ENCODE measurements around the gene CHD6. TPM values are rescaled to one million over a fixed set of nuclear protein-coding genes. Genes with fewer than 3 reads are reported as not detected.

Gene CHD6
- total RNA-seq, 1 experiment from 2014 or later, result 26.6 TPM

DNA sequence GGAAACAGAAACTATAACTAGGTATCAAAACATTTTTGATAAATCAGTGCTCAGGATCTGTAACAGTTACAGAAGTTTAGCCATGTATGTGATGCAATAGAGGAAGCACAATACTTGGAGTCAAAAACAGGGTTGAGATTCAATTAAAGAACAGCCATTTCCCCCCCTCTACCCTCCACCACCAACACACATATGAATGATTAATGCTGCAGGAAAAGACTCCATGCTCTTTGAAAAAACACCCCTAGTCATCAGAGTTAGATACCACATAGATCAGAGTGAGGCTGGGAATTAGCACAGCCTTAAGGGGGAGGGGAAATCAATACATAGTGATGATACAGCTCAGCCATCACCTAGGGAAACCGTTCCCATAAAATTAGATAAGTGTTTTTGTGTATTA, 142.7 kb downstream of the CHD6 start:
- RAD21 ChIA-PET (ENCODE audit: low non-redundant PET in 1 of 2, low total read pairs in 2 of 2, uncharacterized antibody in 2 of 2, unreplicated experiment in 2 of 2), result no interaction called here
- BruUV-seq (replicated peaks), result no TSS peak
- Histone ChIP-seq H3K4me3 (replicated peaks in 1 of 2; ENCODE audit: low read depth in 1 of 2, low read length in 2 of 2) (no peak overlapping the region), H3K27me3 (ENCODE audit: insufficient read depth, low read length) (no peaks in the 10 kb centered on the region), H3K9me2 (ENCODE audit: insufficient read depth) (no peaks in the 10 kb centered on the region), H3K4me2 (ENCODE audit: low read length) (no peak overlapping the region), H3K27ac (ENCODE audit: low read depth, low read length) (no peak overlapping the region), H3K36me3 (ENCODE audit: control insufficient read depth in 1 of 2, insufficient read depth in 2 of 2, low read length in 2 of 2) (no peaks in the 10 kb centered on the region; a peak in 1 of 4 replicates), H3K4me1 (ENCODE audit: control insufficient read depth in 1 of 2, insufficient read depth in 2 of 2, low read length in 2 of 2) (no peaks in the 10 kb centered on the region), H2AFZ (ENCODE audit: low read depth, low read length, poor library complexity, severe bottlenecking) (no peak overlapping the region), H4K20me1 (ENCODE audit: insufficient read depth) (no peaks in the 10 kb centered on the region), H3K9ac (ENCODE audit: low read length) (no peak overlapping the region), H3K79me2 (ENCODE audit: insufficient read depth, low read length) (no peaks in the 10 kb centered on the region), H3K9me3 (ENCODE audit: control insufficient read depth in 1 of 2, insufficient read depth in 1 of 2, low read depth in 1 of 2, low read length in 2 of 2) (no peaks in the 10 kb centered on the region)
- CTCF ChIA-PET, result no interaction called here
- TF ChIP-seq YY1 (IDR thresholded peaks at IDR 0.05; ENCODE audit: extremely low read depth, insufficient replicate concordance, low read depth, low read length), result no peak
- no peak for TF ChIP-seq ZNF274 (IDR thresholded peaks at IDR 0.05; ENCODE audit: low read depth, low read length)
- DNase-seq (ENCODE audit: low read depth, low spot score) (no peak), ATAC-seq (no peak)
- intact Hi-C loops (cut with micrococcal nuclease), result no loop called here
- POLR2A ChIA-PET, result no interaction called here

DNA sequence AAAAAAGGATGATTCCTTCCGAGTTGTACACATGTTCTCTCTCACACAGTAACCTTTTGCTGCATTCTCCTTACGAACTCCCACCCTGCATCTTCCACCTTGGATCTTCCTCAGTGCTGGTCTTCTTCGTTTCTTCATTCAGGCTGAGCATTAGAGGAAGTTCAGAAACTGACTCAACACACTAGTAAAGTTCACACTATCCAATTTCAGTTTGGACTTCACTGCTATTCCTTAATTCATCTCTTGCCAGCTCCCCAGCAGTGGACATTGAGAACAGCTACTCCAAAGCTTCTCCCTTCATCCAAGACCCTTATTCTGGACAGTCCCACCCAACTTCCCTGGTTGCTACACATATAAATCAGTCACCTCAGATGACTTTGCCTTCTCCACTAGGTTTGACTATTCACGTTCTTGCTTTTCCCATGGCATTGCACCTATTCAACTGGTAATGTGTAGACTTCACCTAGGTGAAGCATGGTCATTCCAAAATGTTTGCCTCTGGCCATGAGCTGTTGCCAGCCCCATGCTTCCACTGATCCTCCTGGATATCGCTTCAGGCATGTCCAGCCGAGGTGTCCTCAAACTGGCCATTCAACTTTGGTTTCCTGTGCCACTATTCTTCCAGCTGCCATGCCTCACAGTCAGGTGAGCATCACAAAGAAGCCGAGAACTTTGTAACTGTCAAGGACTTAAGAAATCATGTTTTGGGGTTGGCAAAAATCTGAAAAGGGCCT, 147.6 kb downstream of the CHD6 start:
- no TSS peak for BruUV-seq (replicated peaks)
- H3K4me2 ChIP-seq (ENCODE audit: low read length), result no peak overlapping the region
- intact Hi-C loops (cut with micrococcal nuclease), result no loop called here
- no peaks in the 10 kb centered on the region for H3K9me2 ChIP-seq (ENCODE audit: insufficient read depth)
- H3K27ac ChIP-seq (ENCODE audit: low read depth, low read length), result no peak overlapping the region
- no peaks in the 10 kb centered on the region for H3K79me2 ChIP-seq (ENCODE audit: insufficient read depth, low read length)
- POLR2A ChIA-PET, result no interaction called here
- H4K20me1 ChIP-seq (ENCODE audit: insufficient read depth), result no peaks in the 10 kb centered on the region
- no peak overlapping the region for H3K4me3 ChIP-seq (replicated peaks in 1 of 2; ENCODE audit: low read depth in 1 of 2, low read length in 2 of 2)
- RAD21 ChIA-PET (ENCODE audit: low non-redundant PET in 1 of 2, low total read pairs in 2 of 2, uncharacterized antibody in 2 of 2, unreplicated experiment in 2 of 2), result no interaction called here
- no peaks in the 10 kb centered on the region for H3K9me3 ChIP-seq (ENCODE audit: control insufficient read depth in 1 of 2, insufficient read depth in 1 of 2, low read depth in 1 of 2, low read length in 2 of 2)
- DNase-seq (ENCODE audit: low read depth, low spot score) (no peak), ATAC-seq (no peak)
- H3K9ac ChIP-seq (ENCODE audit: low read length), result no peak overlapping the region
- no peak overlapping the region for H2AFZ ChIP-seq (ENCODE audit: low read depth, low read length, poor library complexity, severe bottlenecking)
- H3K4me1 ChIP-seq (ENCODE audit: control insufficient read depth in 1 of 2, insufficient read depth in 2 of 2, low read length in 2 of 2), result no peaks in the 10 kb centered on the region
- H3K36me3 ChIP-seq (ENCODE audit: control insufficient read depth in 1 of 2, insufficient read depth in 2 of 2, low read length in 2 of 2), result no peaks in the 10 kb centered on the region; a peak in 1 of 4 replicates
- TF ChIP-seq CEBPB (IDR thresholded peaks at IDR 0.05; ENCODE audit: low read depth), result no peak
- TF ChIP-seq EZH2phosphoT487 (IDR thresholded peaks at IDR 0.05; ENCODE audit: borderline replicate concordance), result no peak
- no peak for TF ChIP-seq EGR1 (IDR thresholded peaks at IDR 0.05; ENCODE audit: low read depth)
- no peak for TF ChIP-seq ZFX (IDR thresholded peaks at IDR 0.05)
- no peak for TF ChIP-seq RAD21 (IDR thresholded peaks at IDR 0.05; ENCODE audit: low read depth)
- TF ChIP-seq YY1 (IDR thresholded peaks at IDR 0.05; ENCODE audit: extremely low read depth, insufficient replicate concordance, low read depth, low read length), result no peak
- TF ChIP-seq ZNF274 (IDR thresholded peaks at IDR 0.05; ENCODE audit: low read depth, low read length), result no peak
- TF ChIP-seq CBX3 (IDR thresholded peaks at IDR 0.05; ENCODE audit: low read depth), result no peak
- no peak for TF ChIP-seq POLR2AphosphoS5 (IDR thresholded peaks at IDR 0.05; ENCODE audit: low read depth, low read length)
- TF ChIP-seq SIN3A (IDR thresholded peaks at IDR 0.05; ENCODE audit: low read depth), result no peak
- TF ChIP-seq ELF1 (IDR thresholded peaks at IDR 0.05; ENCODE audit: borderline replicate concordance, low read depth), result no peak
- TF ChIP-seq SRF (IDR thresholded peaks at IDR 0.05; ENCODE audit: low read depth), result no peak
- TF ChIP-seq, protein P1, sequence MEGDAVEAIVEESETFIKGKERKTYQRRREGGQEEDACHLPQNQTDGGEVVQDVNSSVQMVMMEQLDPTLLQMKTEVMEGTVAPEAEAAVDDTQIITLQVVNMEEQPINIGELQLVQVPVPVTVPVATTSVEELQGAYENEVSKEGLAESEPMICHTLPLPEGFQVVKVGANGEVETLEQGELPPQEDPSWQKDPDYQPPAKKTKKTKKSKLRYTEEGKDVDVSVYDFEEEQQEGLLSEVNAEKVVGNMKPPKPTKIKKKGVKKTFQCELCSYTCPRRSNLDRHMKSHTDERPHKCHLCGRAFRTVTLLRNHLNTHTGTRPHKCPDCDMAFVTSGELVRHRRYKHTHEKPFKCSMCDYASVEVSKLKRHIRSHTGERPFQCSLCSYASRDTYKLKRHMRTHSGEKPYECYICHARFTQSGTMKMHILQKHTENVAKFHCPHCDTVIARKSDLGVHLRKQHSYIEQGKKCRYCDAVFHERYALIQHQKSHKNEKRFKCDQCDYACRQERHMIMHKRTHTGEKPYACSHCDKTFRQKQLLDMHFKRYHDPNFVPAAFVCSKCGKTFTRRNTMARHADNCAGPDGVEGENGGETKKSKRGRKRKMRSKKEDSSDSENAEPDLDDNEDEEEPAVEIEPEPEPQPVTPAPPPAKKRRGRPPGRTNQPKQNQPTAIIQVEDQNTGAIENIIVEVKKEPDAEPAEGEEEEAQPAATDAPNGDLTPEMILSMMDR (IDR thresholded peaks at IDR 0.05 in 2 of 3, conservative IDR thresholded peaks at IDR 0.05 in 1 of 3; ENCODE audit: borderline replicate concordance in 1 of 3, insufficient read depth in 1 of 3, low read depth in 2 of 3, low read length in 2 of 3), result no peak
- TF ChIP-seq SP1 (IDR thresholded peaks at IDR 0.05; ENCODE audit: low read depth), result no peak
- no peaks in the 10 kb centered on the region for H3K27me3 ChIP-seq (ENCODE audit: insufficient read depth, low read length)
- CTCF ChIA-PET, result no interaction called here

Data from HCT116 (cell line).